Transverse colon (tissue), 3 donors: ENCODE measurements around the gene APLP2.

Source experiments
- CTCF ChIP-seq, 5 experiments: fragments of 200-600 bp in 3 of 5; fragments of 450-650 bp in 2 of 5; sonication (generic) in 3 of 5; IDR thresholded peaks; 1 replicate in 2 of 5; 2 replicates in 3 of 5; pipeline ENCODE4 v1.5.1; 2016 to 2017; ENCODE audit warnings: antibody characterized with exemption in 5 of 5, inconsistent platforms in 3 of 5, mild to moderate bottlenecking in 2 of 5, moderate library complexity in 1 of 5
- EP300 ChIP-seq: sonication (generic); formaldehyde crosslinking; IDR thresholded peaks from one replicate; pipeline ENCODE4 v1.6.1; 2017; ENCODE audit warnings: antibody characterized with exemption, low read depth
- POLR2A ChIP-seq: fragments of 450-650 bp; IDR thresholded peaks from one replicate; pipeline ENCODE4 v1.6.1; 2016; ENCODE audit warnings: antibody characterized with exemption, mild to moderate bottlenecking, moderate library complexity

GRCh38 chr11:130187096-130187495, 117.4 kb downstream of the APLP2 start:
- TF ChIP-seq POLR2A = no peak
- no peak for TF ChIP-seq CTCF (IDR thresholded peaks at IDR 0.05)
- no peak for TF ChIP-seq EP300
